Stimulated activated CD4-positive, alpha-beta T cell treated with anti-CD3 and anti-CD28 coated beads, TNF-alpha, amount 100 ng/mL, for 1 hour (primary cell): ENCODE measurements around the gene PILRA.
"Not testable (repeated sequence)": the region's sequence is repeated elsewhere in the genome, so short reads cannot be mapped to it uniquely, and the experiment has no call there.

Experiments used
- DNase-seq, 3 donors: peaks; one replicate each; pipeline ENCODE4 v3.0.0-alpha.2; 2020; ENCODE audit warnings: low read depth in 3 of 3, low spot score in 1 of 3

PILRA gene

DNA sequence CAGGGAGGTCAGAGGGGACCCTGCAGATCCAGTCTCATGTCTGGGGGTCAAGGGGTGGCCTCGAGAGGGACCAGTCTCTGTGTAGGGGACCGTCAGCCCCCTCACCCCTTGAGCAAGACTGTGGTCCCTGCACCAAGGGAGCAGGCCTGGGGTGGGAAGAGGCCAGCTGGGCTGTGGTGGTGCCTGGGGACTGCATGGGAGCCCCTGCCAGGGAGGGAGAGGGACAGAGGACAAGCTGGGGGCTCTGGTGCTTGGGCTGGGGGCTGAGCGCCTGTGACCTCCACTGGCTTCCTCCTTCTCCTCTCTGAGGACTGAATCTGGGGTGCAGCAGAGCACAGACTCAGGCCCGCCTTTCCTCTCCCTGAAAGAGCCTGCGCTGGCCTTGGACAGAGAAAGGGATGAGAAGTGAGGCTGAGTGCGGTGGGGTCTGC lies 16.1 kb upstream of the PILRA start:
- no peak for DNase-seq

DNA sequence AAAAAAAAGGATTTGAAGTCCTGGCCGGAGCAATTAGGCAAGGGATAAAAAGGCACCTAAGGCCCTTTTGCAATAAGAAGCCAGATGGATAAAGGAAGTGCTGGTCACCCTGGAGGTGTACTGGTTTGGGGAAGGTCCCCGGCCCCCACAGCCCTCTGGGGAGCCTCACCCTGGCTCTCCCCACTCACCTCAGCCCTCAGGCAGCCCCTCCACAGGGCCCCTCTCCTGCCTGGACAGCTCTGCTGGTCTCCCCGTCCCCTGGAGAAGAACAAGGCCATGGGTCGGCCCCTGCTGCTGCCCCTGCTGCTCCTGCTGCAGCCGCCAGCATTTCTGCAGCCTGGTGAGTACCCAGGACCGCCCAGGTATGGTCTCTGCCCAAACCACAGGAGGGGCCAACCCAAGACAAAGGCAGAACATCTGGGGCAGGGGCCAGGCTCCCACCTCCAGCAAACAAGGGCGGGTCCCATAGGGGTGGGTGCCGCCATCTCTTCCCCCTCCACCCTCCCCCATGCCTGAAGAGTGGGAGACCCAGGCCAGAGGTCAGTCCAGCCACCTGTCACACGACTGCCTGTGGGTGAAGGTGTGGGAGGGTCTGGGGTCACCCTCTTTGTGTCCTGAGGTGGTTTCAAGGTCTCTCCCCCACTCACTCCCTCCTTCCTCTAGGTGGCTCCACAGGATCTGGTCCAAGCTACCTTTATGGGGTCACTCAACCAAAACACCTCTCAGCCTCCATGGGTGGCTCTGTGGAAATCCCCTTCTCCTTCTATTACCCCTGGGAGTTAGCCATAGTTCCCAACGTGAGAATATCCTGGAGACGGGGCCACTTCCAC lies 15.0 kb upstream of the PILRA start, which contains the start of gene PILRB:
Gene PILRB (plus strand): TSS at position 91 of the 830 bp plus-strand sequence. CDS start 186 bp downstream, at position 277.
- DNase-seq: no peak

DNA sequence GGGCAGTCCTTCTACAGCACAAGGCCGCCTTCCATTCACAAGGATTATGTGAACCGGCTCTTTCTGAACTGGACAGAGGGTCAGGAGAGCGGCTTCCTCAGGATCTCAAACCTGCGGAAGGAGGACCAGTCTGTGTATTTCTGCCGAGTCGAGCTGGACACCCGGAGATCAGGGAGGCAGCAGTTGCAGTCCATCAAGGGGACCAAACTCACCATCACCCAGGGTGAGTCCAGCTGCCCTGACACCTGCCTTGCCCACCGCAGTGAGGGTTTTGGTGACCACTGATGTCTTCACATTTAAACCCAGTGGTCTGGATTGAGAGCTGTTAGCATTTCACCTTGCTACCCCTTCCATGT lies 14.5 kb upstream of the PILRA start:
- DNase-seq: no peak

DNA sequence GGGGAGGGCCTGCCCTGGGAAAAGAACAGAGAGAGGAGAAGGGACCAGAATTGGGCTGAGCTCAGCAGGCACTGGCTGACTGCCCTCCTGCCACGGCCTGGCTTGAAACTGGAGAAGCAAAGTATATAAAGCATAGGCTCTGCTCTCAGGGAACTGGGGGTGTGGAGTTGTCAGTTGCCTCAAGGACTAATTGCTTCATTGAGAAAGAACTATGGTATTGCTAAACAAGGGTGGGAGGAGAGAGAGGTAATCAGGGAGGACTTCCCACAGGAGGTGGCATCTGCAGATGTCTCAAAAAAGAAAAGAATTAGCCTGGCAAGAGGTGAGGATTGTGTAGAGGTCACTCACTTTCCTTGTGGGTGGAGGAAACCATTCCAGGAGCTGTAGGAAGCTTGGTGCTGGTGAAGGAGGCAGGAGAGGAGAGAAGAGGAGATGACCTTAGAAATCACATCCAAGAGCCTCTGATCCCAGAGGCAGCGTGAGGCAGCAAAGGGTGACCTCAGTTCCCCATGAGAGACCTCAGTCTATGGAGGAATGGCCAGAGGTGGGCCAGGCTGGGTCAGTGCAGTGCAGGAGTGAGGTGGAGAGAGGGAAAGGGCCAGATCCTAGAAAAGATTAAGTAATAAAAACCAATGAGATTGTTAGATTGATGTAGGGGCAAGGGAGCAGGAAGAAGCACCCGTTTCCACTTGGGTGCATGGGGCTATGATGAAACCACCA lies 13.0 kb upstream of the PILRA start:
- no peak for DNase-seq

DNA sequence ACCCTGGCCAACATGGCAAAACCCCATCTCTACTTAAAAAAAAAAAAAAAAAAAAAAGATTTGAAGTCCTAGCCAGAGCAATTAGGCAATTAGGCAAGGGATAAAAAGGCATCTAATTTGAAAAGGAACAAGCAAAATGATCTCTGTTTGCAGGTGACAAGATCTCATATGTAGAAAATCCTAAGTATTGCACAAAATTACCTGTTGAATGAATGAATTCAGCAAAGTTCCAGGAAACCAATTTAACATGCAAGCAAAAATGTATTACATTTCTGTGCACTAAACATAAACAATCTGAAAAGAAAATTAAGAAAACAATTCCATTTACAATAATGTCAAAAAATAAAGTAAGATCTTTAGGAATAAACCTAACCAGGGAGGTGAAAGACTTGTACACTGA lies 10.2 kb upstream of the PILRA start:
- DNase-seq: no peak

DNA sequence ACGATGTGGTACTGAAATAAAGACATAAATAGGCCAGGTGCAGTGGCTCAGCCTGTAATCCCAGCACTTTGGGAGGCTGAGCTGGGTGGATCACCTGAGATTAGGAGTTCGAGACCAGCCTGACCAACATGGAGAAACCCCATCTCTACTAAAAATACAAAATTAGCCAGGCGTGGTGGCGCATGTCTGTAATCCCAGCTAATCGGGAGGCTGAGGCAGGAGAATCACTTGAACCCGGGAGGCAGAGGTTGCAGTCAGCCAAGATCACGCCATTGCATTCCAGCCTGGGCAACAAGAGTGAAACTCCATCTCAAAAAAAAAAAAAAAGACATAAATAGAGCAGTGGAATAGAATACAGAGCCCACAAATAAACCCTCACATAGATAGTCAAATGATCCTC lies 9.5 kb upstream of the PILRA start:
- DNase-seq: not testable (repeated sequence)

DNA sequence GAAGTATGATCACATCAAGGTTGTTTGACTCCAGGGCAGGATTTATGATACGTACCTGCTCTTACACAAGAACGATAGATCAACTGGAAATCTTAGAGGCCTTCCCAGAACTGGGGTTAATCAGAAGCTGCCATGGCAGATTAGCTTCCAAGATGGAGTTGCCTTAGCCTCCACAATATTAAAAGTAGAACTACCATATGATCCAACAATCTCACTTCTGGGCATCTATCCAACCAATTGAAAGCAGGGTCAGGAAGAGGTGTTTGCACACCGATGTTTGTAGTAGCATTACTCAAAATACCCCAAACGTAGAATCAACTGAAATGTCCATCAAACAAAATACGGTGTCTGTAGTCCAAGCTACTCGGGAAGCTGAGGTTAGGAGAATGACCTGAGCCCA lies 8.8 kb upstream of the PILRA start:
- DNase-seq: no peak

DNA sequence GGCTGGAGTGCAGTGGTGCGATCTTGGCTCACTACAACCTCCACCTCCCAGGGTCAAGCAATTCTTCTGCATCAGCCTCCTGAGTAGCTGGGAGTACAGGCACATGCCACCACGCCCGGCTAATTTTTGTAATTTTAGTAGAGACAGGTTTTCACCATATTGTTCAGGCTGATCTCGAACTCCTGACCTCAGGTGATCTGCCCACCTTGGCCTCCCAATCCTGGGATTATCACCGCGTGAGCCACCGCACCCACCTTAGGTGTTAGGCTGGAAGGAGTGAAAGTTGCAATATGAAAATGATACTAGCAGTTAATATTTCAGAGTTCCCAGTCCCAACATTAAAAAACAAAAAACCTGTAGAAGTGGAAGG lies 7.3 kb upstream of the PILRA start:
- DNase-seq: not testable (repeated sequence)

DNA sequence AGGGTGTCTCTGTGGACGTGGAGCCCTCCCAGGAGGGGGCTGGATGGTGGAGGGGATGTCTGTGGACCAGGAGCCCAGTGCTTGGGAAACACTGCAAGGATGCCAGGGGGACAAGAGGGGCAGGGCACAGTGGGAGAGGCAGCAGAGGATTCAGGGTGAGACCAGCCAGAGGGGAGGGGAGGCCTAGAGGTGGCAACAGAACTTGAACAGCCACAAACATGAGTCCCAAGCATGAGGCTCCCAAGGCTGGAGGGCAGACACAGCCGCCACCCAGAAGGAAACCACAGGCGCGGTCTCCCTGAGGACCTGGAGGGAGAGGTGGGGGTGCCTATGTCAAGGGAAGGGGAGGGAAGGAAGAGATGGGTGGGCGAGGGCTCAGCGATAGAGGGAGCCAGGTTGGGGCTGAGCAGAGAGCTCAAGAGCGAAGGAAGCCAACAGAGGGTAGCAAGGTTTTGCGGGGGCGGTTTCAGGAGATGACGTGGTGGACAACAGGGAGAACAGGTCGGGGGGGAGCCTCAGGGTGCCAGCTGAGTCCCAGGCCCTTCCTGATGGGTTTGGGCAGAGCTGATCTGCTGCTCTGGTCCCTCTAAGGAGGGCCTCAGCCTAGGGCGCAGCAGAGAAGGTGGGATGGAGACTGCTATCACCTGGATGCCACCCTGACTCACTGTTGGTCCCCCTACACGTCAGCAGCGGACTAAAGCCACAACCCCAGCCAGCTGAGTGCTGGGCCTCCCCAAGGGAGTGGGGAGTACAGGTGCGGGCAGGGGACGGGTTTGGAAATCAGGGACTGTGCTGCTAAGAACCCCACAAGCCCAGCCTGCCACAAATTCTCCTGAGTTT lies 6.7 kb upstream of the PILRA start:
- DNase-seq: no peak

DNA sequence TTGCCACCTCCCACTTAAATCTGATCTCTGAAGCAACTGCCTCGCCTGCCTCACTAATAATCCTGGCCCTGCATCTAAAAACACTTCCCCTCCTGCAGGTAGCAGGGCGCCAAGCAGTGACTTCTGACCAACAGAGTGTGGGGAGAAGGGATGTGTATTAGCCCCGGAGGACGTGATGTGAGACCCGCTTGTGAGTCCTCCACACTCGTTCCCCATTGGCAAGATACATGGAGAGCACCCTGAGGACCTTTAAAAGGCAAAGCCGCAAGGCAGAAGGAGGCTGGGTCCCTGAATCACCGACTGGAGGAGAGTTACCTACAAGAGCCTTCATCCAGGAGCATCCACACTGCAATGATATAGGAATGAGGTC lies 6.1 kb upstream of the PILRA start:
- DNase-seq: no peak

DNA sequence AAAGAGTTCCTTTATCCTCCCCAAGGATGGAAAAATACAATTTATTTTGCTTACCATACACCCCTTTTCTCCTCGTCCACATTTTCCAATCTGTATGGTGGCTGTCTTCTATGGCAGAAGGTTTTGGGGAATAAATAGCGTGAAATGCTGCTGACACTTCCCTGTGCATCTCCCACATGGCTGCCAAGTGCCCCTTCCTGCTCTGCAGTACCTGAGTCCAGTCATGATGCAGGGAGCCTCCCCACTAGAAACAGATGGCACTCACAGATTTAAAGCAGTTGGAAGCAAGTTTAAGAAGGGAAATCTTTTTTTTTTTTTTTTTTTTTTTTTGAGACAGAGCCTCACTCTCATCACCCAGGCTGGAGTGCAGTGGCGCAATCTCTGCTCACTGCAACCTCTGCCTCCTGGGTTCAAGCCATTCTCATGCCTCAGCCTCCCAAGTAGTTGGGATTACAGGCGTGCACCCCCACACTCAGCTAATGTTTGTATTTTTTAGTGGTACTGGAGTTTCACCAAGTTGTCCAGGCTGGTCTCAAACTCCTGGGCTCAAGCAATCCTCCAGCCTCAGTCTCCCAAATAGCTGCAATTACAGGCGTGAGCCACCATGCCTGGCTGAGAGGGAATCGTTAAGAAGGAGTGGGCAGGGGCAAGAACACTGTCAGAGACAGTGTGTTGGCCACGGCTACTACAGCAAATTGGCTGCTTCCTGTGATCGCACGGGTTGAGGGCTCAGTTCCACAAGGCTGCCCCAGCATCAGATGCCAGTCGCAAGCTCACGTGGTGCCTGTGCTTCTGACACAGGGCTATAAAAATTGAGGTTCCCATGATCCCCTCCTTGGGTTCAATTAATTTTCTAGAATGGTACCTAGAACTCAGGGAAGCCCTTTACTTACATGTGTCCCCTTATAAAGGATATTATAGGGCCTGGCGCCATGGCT lies 5.3 kb upstream of the PILRA start:
- no peak for DNase-seq

DNA sequence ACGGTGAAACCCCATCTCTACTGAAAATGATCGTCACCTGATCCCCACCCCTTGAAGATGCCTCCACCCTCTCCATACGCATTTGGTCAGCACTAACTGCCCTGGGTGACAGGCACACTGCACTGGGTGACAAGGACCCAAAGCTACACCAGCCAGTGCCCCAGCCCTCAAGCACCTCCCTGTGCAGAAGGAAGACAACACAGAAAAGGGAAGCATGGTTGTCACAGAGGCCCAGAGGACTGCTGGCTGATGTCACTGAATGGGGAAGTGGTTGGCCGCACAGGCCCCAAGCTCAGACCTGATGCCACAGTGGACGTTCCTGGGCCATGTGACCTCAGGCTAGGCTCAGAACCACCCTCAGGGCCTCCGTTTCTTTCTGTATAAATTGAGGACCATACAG lies 4.2 kb upstream of the PILRA start:
- no peak for DNase-seq

DNA sequence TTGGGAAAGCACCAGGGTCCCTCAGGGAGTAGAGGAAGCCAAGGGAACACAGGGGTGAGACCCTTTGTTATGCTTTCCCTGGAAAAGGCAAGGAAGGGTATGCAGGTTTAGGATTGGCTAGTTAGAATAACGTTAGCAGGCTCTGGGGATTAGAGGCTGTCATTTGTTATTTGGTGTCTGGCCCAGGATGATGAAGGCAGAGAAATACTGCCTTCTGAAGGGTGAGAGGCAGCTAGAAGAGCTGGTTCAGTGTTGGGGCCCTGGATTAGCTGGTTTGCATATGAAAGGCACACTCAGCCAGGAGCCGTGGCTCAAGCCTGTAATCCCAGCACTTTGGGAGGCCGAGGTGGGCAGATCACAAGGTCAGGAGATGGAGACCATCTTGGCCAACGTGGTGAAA lies 3.0 kb upstream of the PILRA start:
- DNase-seq: no peak

DNA sequence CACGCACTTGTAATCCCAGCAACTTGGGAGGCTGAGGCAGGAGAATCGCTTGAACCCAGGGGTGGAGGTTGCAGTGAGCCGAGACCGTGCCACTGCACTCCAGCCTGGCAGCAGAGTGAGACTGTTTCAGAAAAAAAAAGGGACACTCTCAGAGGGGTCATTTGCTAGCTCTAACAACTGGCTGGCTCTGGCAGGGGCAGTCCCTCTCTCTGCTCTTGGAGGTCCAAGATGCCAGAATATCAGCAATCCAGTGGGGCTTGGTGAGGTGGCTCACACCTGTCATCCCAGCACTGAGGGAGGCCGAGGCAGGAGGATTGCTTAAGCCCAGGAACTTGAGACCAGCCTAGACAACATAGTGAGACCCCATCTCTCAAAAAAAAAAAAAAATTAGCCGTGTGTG lies 2.5 kb upstream of the PILRA start:
- DNase-seq: no peak

DNA sequence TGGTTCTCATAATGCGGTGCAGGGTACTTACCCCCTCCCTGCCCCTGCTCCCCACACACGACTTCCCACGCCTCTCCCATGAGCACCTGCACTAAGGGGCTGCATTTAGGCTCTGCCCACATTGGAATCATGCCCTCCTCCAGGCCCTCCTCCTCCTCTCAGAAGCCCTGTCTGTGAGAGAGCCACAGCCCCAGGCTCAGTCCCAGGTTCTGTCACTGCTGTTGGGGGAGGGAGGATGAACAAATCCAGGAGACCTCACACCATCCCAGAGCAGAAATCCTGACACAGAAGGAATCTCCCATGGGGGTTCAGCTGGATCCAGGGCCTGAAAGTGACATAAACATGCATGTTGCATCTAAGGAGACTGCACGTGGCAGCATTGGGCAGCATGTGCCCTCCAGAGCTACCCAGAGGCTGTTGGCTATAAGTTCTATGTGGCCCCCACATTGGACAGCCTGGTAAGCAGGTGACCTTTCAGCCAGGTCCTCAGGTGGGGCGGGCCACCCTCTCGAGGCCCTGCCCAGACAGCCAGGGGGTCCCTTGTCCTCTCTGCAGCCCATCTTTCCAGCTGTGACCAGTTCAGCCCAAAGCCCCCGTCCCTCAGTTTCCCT lies 1.6 kb upstream of the PILRA start:
- no peak for DNase-seq

DNA sequence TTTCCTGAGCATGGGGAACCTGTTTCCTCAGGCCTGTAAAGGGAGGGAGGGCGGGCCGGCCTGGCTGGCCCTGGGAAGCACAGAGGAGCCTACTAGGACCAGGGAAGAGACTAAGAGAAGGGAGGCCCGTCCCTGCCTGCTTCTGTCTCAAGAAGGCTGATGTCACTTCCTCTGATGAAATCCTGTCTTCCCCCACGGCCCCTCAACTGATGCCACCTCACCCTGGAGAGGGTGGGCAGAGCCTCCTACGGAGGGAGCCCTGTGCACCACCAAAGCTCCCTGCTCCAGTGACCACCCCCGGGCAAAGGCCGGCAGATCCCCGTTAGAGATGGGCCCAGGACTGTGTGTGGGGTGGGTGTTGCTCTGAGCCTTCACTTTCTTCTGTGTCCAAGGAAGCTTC lies 1.0 kb upstream of the PILRA start:
- DNase-seq: no peak

DNA sequence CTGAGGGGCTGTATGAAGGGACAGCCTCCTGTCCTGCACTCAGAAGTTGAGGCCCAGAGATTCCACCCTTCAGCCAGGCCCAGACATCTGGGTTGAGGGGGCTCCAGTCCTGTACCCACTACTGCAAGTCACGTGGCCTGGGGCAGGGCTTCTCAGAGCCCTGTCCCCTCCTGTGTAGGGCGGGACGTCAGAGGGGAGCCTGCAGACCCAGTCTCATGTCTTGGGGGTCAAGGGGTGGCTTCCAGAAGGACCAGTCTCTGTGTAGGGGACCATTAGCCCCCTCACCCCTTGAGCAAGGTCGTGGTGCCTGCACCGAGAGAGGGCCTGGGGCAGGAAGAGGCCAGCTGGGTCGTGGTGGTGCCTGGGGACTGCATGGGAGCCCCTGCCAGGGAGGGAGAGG lies 593 bp upstream of the PILRA start:
- DNase-seq: no peak

DNA sequence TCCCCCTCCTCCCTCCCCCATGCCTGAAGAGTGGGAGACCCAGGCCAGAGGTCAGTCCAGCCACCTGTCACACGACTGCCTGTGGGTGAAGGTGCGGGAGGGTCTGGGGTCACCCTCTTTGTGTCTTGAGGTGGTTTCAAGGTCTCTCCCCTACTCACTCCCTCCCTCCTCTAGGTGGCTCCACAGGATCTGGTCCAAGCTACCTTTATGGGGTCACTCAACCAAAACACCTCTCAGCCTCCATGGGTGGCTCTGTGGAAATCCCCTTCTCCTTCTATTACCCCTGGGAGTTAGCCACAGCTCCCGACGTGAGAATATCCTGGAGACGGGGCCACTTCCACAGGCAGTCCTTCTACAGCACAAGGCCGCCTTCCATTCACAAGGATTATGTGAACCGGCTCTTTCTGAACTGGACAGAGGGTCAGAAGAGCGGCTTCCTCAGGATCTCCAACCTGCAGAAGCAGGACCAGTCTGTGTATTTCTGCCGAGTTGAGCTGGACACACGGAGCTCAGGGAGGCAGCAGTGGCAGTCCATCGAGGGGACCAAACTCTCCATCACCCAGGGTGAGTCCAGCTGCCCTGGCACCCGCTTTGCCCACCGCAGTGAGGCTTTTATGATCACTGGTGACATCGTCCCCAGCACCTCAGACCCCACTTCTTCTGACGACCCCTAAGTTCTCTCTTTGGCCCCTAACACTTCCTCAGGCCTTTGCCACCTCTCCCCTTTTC lies 747 bp downstream of the PILRA start:
- not testable (repeated sequence) for DNase-seq

DNA sequence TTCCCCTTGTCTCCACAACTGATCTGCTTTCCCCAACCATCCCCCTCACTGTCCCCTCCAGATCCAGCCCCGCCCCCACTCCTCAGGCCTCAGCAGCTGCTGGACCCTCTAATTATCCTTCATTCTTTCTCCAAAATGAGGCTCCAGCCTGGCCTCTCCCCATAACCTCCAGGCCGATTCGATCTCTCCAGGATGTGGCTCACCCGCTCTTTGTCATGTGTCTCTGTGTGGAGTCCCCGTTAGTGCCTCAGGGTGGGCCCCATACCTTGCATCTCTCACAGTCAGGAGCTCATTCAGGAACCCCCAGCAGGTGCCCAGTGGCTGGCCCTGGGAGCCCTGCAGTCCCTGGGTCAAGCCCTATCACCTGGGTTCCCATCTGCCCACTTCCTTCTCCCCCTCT lies 1.3 kb downstream of the PILRA start:
- no peak for DNase-seq

DNA sequence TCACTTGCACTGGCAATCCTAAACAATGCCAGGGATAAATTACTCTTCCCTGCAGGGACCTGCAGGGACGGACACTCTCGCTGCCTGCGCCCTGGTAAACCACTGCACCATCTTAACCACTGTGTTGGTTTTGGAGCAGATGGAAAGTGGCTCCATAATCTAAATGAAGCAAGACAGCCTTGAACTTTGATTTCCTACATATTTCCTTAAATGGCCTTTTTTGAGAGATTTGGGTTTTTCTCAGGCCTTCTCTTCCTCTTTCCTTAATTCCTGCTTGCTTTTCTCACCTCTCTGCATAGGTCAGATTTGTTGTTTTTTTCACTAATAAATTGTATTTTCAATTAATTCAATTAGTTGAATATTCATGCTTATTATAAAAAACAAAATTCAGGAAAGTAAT lies 2.8 kb downstream of the PILRA start:
- DNase-seq: no peak
